ENCODE data around the gene FGGY. TPM values are rescaled to one million over a fixed set of nuclear protein-coding genes. Genes with fewer than 3 reads are reported as not detected.

Gene FGGY
- total and polyA plus RNA-seq, 2 donors (not counting 1 experiment from before 2014, with no cell fraction given), result 6.1 to 38.5 TPM

- Mint-ChIP-seq H3K4me1 (peaks cover 4% of the 10 kb centered on the region), H3K4me3 (no peak overlapping the region), H3K27ac (no peak overlapping the region), H3K27me3 (no peaks in the 10 kb centered on the region), H3K9me3 (ENCODE audit: insufficient read depth) (no peaks in the 10 kb centered on the region)
- 100% methylated on average over 1 of the region's 2 CpGs for WGBS (ENCODE audit: insufficient coverage)
- ChIA-PET POLR2A (no interaction called here), CTCF (interaction anchor here (0.6 to 1.2 kb wide), 2 partner anchors 23 to 934 kb away, joined by 3 to 5 read pairs; no protein-coding TSS in a partner anchor)
- H3K79me2 ChIP-seq (ENCODE audit: control insufficient read depth, insufficient read depth, low read length), result no peaks in the 10 kb centered on the region
- no peak overlapping the region for H3K4me3 ChIP-seq (ENCODE audit: control extremely low read depth in 1 of 5, extremely low read depth in 1 of 5, insufficient read depth in 1 of 5, low read depth in 2 of 5, low read length in 4 of 5)
- H4K20me1 ChIP-seq (ENCODE audit: control insufficient read depth, insufficient read depth, low read length, poor library complexity, severe bottlenecking), result no peaks in the 10 kb centered on the region
- H3K27ac ChIP-seq (ENCODE audit: low read length in 2 of 2), result no peak overlapping the region
- H3K27me3 ChIP-seq (replicated peaks in 1 of 4; ENCODE audit: control extremely low read depth in 1 of 4, control insufficient read depth in 3 of 4, insufficient read depth in 4 of 4, low read length in 3 of 4), result no peaks in the 10 kb centered on the region
- no peaks in the 10 kb centered on the region for H3K4me1 ChIP-seq (ENCODE audit: control insufficient read depth in 2 of 2, insufficient read depth in 2 of 2, low read length in 2 of 2)
- DNase-seq (no peak), ATAC-seq (ENCODE audit: low read depth) (no peak)
- no peak for TF ChIP-seq CTCF (IDR thresholded peaks at IDR 0.05)
- no peak for TF ChIP-seq EZH2 (IDR thresholded peaks at IDR 0.05; ENCODE audit: borderline replicate concordance, insufficient read depth, low read depth, low read length, poor library complexity, severe bottlenecking)
- no peak overlapping the region for H3K9ac ChIP-seq (ENCODE audit: low read length)
- no peaks in the 10 kb centered on the region for H3K9me3 ChIP-seq (ENCODE audit: control extremely low read depth in 1 of 3, control insufficient read depth in 2 of 3, insufficient read depth in 1 of 3, low read length in 2 of 3)
- H2AFZ ChIP-seq (ENCODE audit: insufficient read depth, low read depth, low read length, poor library complexity, severe bottlenecking), result no peak overlapping the region
- no peak overlapping the region for H3K4me2 ChIP-seq (replicated peaks; ENCODE audit: low read depth, low read length, poor library complexity, severe bottlenecking)
- intact Hi-C loops (cut with micrococcal nuclease), result no loop called here
- H3K36me3 ChIP-seq (replicated peaks in 1 of 2; ENCODE audit: control extremely low read depth in 1 of 2, control insufficient read depth in 1 of 2, extremely low read depth in 1 of 2, insufficient read depth in 2 of 2, low read length in 1 of 2), result peaks cover 0 to 2% of the 10 kb centered on the region in 2 experiments
These were observed 379.0 kb downstream of the FGGY start for GRCh38 chr1:59675936-59676335.

GRCh38 chr1:59678040-59678439 is 381.1 kb downstream of the FGGY start:
- Histone ChIP-seq H3K79me2 (ENCODE audit: control insufficient read depth, insufficient read depth, low read length) (no peaks in the 10 kb centered on the region), H3K36me3 (replicated peaks in 1 of 2; ENCODE audit: control extremely low read depth in 1 of 2, control insufficient read depth in 1 of 2, extremely low read depth in 1 of 2, insufficient read depth in 2 of 2, low read length in 1 of 2) (peaks cover 0 to 2% of the 10 kb centered on the region in 2 experiments), H3K4me1 (ENCODE audit: control insufficient read depth in 2 of 2, insufficient read depth in 2 of 2, low read length in 2 of 2) (no peaks in the 10 kb centered on the region), H3K4me2 (replicated peaks; ENCODE audit: low read depth, low read length, poor library complexity, severe bottlenecking) (no peak overlapping the region), H3K27me3 (replicated peaks in 1 of 4; ENCODE audit: control extremely low read depth in 1 of 4, control insufficient read depth in 3 of 4, insufficient read depth in 4 of 4, low read length in 3 of 4) (no peaks in the 10 kb centered on the region), H4K20me1 (ENCODE audit: control insufficient read depth, insufficient read depth, low read length, poor library complexity, severe bottlenecking) (no peaks in the 10 kb centered on the region), H3K9ac (ENCODE audit: low read length) (no peak overlapping the region), H3K4me3 (ENCODE audit: control extremely low read depth in 1 of 5, extremely low read depth in 1 of 5, insufficient read depth in 1 of 5, low read depth in 2 of 5, low read length in 4 of 5) (no peak overlapping the region), H3K27ac (ENCODE audit: low read length in 2 of 2) (no peak overlapping the region), H3K9me3 (ENCODE audit: control extremely low read depth in 1 of 3, control insufficient read depth in 2 of 3, insufficient read depth in 1 of 3, low read length in 2 of 3) (no peaks in the 10 kb centered on the region), H2AFZ (ENCODE audit: insufficient read depth, low read depth, low read length, poor library complexity, severe bottlenecking) (no peak overlapping the region)
- no peak overlapping the region for H3K27ac Mint-ChIP-seq
- no peak for TF ChIP-seq CTCF (IDR thresholded peaks at IDR 0.05)
- TF ChIP-seq EZH2 (IDR thresholded peaks at IDR 0.05; ENCODE audit: borderline replicate concordance, insufficient read depth, low read depth, low read length, poor library complexity, severe bottlenecking), result no peak
- intact Hi-C loops (cut with micrococcal nuclease), result no loop called here
- WGBS (ENCODE audit: insufficient coverage), result no CpG with 5 or more reads among the region's 1 CpG
- no peaks in the 10 kb centered on the region for H3K9me3 Mint-ChIP-seq (ENCODE audit: insufficient read depth)
- H3K4me1 Mint-ChIP-seq, result peaks cover 4% of the 10 kb centered on the region
- ChIA-PET CTCF (no interaction called here), POLR2A (no interaction called here)
- no peaks in the 10 kb centered on the region for H3K27me3 Mint-ChIP-seq
- no peak for ATAC-seq (ENCODE audit: low read depth)
- DNase-seq, result no peak
- H3K4me3 Mint-ChIP-seq, result no peak overlapping the region
